IMR-90 (cell line): Measurements from ENCODE around the gene THUMPD2.

ENCODE experiments used
- BHLHE40 ChIP-seq: fragments of 150-350 bp; IDR thresholded peaks from 2 replicates; pipeline ENCODE4 v1.6.1; 2016; ENCODE audit warnings: mild to moderate bottlenecking, low read depth, low read length
- CHD1 ChIP-seq: IDR thresholded peaks from 2 replicates; pipeline ENCODE4 v1.6.1; 2012; ENCODE audit warnings: low read depth, low read length, improper control_type of control experiment
- FOS ChIP-seq: fragments of 150-350 bp; IDR thresholded peaks from 2 replicates; pipeline ENCODE4 v1.6.1; 2016; ENCODE audit warnings: low read depth, low read length
- MAFK ChIP-seq: IDR thresholded peaks from 2 replicates; pipeline ENCODE4 v1.6.1; 2012; ENCODE audit warnings: low read depth, low read length, improper control_type of control experiment
- MAZ ChIP-seq: IDR thresholded peaks from 2 replicates; pipeline ENCODE4 v1.6.1; 2012; ENCODE audit warnings: low read depth, mild to moderate bottlenecking, low read length, improper control_type of control experiment, moderate library complexity, borderline replicate concordance
- MXI1 ChIP-seq: IDR thresholded peaks from 2 replicates; pipeline ENCODE4 v1.6.1; 2012; ENCODE audit warnings: low read depth, mild to moderate bottlenecking, low read length, moderate library complexity, borderline replicate concordance
- POLR2A ChIP-seq: IDR thresholded peaks from 2 replicates; pipeline ENCODE4 v1.6.1; 2012; ENCODE audit warnings: mild to moderate bottlenecking, low read depth, low read length
- RFX5 ChIP-seq: IDR thresholded peaks from 2 replicates; pipeline ENCODE4 v1.8.0; 2012; ENCODE audit warnings: low read depth, mild to moderate bottlenecking, low read length, moderate library complexity
- TF ChIP-seq, protein P1 (sequence below): conservative IDR thresholded peaks from 2 replicates; pipeline ENCODE4 v1.5.1; 2012; ENCODE audit warnings: mild to moderate bottlenecking, low read depth, low read length, improper control_type of control experiment
- TF ChIP-seq, protein P2 (sequence below): fragments of 150-350 bp; IDR thresholded peaks from 2 replicates; pipeline ENCODE4 v1.6.1; 2017; ENCODE audit warnings: mild to moderate bottlenecking, antibody characterized with exemption, low read length, low read depth

GRCh38 chr2:39686456-39686855 is 92.6 kb downstream of the THUMPD2 start:
- TF ChIP-seq, protein P1, sequence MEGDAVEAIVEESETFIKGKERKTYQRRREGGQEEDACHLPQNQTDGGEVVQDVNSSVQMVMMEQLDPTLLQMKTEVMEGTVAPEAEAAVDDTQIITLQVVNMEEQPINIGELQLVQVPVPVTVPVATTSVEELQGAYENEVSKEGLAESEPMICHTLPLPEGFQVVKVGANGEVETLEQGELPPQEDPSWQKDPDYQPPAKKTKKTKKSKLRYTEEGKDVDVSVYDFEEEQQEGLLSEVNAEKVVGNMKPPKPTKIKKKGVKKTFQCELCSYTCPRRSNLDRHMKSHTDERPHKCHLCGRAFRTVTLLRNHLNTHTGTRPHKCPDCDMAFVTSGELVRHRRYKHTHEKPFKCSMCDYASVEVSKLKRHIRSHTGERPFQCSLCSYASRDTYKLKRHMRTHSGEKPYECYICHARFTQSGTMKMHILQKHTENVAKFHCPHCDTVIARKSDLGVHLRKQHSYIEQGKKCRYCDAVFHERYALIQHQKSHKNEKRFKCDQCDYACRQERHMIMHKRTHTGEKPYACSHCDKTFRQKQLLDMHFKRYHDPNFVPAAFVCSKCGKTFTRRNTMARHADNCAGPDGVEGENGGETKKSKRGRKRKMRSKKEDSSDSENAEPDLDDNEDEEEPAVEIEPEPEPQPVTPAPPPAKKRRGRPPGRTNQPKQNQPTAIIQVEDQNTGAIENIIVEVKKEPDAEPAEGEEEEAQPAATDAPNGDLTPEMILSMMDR = no peak
- TF ChIP-seq MAZ = no peak
- no peak for TF ChIP-seq POLR2A
- no peak for TF ChIP-seq RFX5
- no peak for TF ChIP-seq CHD1
- TF ChIP-seq MAFK = no peak
- TF ChIP-seq MXI1 = no peak
- TF ChIP-seq BHLHE40 = no peak
- TF ChIP-seq, protein P2, sequence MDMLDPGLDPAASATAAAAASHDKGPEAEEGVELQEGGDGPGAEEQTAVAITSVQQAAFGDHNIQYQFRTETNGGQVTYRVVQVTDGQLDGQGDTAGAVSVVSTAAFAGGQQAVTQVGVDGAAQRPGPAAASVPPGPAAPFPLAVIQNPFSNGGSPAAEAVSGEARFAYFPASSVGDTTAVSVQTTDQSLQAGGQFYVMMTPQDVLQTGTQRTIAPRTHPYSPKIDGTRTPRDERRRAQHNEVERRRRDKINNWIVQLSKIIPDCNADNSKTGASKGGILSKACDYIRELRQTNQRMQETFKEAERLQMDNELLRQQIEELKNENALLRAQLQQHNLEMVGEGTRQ = no peak
- no peak for TF ChIP-seq FOS
